AG09309 (cell line): ENCODE data around the gene JADE1.

Source experiments
- DNase-seq: peaks from one replicate; pipeline ENCODE4 v3.0.0-alpha.2; 2010; ENCODE audit warnings: low read depth
- H3K4me3 ChIP-seq: 2 replicates; pipeline ENCODE4 v1.5.1; 2011; ENCODE audit warnings: mild to moderate bottlenecking, low read depth, low read length, moderate library complexity; ENCODE audit not compliant: control insufficient read depth
- TF ChIP-seq, protein P1 (sequence below): IDR thresholded peaks from 2 replicates; pipeline ENCODE4 v1.5.1; 2011; ENCODE audit warnings: mild to moderate bottlenecking, low read depth, low read length, inconsistent platforms; ENCODE audit not compliant: insufficient read depth, control insufficient read depth; ENCODE audit errors: missing control alignments

JADE1 gene

DNA sequence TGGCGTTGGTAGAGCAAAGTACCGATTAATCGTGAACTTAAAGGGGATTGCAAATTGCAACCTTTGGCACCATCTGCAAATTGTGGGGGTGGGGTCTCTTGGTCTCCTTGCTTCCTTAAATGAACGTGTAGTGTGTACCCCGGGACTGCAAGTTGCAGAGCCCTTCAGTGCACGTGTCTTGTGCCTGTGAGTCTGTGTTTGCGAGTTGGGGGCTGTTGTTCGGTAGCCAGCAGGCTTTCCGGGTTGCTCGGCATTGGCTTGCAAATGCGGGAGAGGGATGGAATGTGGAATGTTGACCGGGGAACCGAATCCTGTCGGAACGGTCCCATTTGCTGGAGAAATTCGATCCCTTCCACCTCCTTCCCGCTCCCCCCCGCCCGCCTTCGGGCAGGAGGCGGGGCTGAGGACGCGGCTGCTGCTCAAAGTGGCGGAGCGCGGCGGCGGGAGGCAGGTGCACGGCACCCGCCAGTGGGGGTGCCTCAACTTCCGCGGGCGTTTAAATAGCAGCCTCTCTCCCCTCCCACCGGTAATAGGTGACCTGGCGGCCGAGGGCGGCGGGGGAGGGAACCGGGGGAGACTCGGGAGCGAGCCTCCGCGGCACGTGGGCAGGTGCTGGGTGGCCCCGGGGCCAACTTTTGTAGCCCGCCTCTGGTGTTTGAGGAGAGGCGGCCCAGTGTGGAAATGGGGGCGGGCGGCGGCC, 1.5 kb downstream of the JADE1 start:
- peak overlapping the region; percentile 95 for H3K4me3 ChIP-seq
- DNase-seq: no peak
- TF ChIP-seq, protein P1, sequence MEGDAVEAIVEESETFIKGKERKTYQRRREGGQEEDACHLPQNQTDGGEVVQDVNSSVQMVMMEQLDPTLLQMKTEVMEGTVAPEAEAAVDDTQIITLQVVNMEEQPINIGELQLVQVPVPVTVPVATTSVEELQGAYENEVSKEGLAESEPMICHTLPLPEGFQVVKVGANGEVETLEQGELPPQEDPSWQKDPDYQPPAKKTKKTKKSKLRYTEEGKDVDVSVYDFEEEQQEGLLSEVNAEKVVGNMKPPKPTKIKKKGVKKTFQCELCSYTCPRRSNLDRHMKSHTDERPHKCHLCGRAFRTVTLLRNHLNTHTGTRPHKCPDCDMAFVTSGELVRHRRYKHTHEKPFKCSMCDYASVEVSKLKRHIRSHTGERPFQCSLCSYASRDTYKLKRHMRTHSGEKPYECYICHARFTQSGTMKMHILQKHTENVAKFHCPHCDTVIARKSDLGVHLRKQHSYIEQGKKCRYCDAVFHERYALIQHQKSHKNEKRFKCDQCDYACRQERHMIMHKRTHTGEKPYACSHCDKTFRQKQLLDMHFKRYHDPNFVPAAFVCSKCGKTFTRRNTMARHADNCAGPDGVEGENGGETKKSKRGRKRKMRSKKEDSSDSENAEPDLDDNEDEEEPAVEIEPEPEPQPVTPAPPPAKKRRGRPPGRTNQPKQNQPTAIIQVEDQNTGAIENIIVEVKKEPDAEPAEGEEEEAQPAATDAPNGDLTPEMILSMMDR: no peak

- no peak for DNase-seq
- H3K4me3 ChIP-seq: peak overlapping the region; percentile 95
- TF ChIP-seq, protein P1: no peak
Measured at GRCh38 chr4:128811571-128812441, 2.3 kb downstream of the JADE1 start.

DNA sequence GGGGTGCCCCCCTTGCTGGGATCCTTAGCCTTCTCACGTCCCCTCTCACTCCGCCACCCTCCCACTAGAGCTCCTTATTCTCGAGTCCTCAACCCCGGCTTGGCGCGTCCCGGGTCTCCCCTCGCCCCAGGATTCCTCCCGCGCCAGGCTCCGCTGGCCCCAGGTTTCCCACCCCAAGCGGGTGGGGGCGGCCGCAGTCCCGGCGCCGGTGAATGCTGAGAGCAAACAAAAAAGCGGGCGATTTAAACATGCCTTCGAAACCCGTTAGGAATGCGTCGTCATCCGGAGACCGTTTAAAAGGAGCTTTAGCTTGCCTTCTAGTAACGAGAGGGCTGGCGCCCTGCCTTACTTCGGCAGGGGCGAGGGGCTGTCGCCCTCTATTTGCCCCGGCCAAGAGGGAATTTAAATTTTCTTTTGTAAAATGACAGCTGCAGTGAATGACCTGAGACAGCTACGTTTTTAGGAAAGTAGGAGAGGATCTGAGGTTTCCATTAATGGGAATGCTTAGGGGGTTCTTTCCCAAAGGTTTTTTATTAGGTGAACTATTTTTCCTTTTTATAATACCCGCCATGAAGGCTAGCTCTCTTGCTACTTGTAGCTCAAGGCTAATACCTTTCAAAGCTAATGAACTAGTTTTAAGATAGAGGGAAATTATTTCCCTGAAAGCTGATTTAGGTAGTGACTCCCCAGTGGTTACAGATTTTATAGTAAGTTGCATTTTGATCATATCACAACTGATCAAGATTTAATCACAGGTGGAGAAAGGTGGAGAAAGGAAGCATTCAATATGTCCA, 3.1 kb downstream of the JADE1 start:
- no peak for DNase-seq

DNA sequence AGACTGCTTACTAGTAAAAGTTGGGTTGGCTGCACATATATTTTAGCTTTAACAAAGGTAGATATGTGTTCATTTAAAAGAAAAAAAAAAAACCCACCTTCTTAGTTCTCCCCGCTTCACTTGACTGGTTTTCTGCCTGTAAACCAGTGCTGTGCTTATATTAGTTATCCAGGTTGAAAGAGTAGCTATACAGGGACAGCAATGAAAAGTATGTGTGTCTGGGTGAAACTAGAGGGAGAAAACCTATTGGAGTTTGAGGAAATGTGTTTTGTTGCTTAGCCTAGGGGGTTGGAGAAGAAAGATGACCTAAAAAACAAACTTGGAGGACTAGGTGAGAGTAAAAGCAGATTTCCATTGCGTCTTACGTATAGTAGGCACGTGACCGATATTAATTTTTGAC, 4.5 kb downstream of the JADE1 start:
- no peak for DNase-seq
- TF ChIP-seq, protein P1: no peak
- no peak overlapping the region for H3K4me3 ChIP-seq

More for the DNA sequence above, 3.1 kb downstream of the JADE1 start:
- peak overlapping the region; percentile 95 for H3K4me3 ChIP-seq
- TF ChIP-seq, protein P1: no peak

GRCh38 chr4:128818442-128818841, 8.9 kb downstream of the JADE1 start:
- no peak overlapping the region for H3K4me3 ChIP-seq
- TF ChIP-seq, protein P1: no peak

DNA sequence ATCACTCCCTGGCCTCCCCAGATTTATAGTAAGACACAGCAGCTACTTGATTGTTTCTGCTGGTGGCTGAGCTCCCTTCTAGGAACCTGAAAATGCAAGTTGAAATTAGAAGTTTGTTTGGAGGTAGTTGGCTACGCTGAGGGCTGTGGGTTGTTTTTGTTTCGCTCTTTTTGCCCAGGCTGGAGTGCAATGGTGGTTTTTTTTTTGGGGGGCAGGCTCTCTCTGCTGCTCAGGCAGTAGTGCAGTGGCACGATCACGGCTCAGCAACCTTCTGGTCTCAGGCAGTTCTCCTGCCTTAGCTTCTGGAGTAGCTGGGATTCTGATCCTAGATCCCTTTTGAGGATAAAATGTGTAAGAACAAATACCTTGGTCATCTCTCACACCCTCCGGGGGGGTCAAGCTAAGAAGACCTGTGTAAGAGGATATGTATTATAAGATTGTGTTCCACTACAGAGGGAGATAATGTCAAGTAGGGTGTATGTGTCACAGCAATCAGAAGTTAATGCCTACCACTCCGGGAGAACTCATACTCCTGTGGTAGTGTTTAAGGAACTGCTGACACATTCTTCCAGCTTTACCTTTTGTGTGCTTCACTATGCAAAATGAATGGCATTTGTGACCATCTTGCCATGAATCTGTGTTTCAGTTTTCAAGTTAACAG, 9.7 kb downstream of the JADE1 start:
- no peak for DNase-seq

More at GRCh38 chr4:128818442-128818841, 8.9 kb downstream of the JADE1 start:
- no peak for DNase-seq

More for the DNA sequence above, 9.7 kb downstream of the JADE1 start:
- H3K4me3 ChIP-seq: no peak overlapping the region
- TF ChIP-seq, protein P1: no peak
